Measurements from ENCODE around the gene MED25. TPM values are rescaled to one million over a fixed set of nuclear protein-coding genes. Genes with fewer than 3 reads are reported as not detected.

The MED25 gene
- total RNA-seq, 4 donors from 2014 or later: 26.2 to 54.0 (median 29.4) TPM

GRCh38 chr19:49780861-49781260 lies 37.2 kb upstream of the MED25 start:
- H3K4me3 ChIP-seq: no peak overlapping the region
- peaks cover 3 to 53% (median 12%) of the 10 kb centered on the region in 3 donors for H3K36me3 ChIP-seq
- H3K9me3 ChIP-seq: no peaks in the 10 kb centered on the region
- WGBS, 2 donors: 79 to 87% methylated on average over 8 of the region's 8 CpGs
- H3K27me3 ChIP-seq: no peaks in the 10 kb centered on the region
- H3K4me1 ChIP-seq: peaks cover 0 to 18% (median 3%) of the 10 kb centered on the region in 4 donors
- DNase-seq (ENCODE audit: low spot score in 2 of 2): no peak
- TF ChIP-seq CTCF (IDR thresholded peaks at IDR 0.05) (no peak), EP300 (IDR thresholded peaks at IDR 0.05) (no peak), POLR2A (IDR thresholded peaks at IDR 0.05) (no peak)
- H3K27ac ChIP-seq: peak overlapping the region in 1 of 4 donors; percentile 37

GRCh38 chr19:49781394-49781793 lies 36.7 kb upstream of the MED25 start:
- Histone ChIP-seq H3K27me3 (no peaks in the 10 kb centered on the region), H3K27ac (peak overlapping the region in 1 of 4 donors; percentile 37), H3K9me3 (no peaks in the 10 kb centered on the region), H3K4me3 (no peak overlapping the region), H3K4me1 (peaks cover 0 to 23% (median 7%) of the 10 kb centered on the region in 4 donors), H3K36me3 (peaks cover 3 to 50% (median 12%) of the 10 kb centered on the region in 3 donors)
- TF ChIP-seq POLR2A (IDR thresholded peaks at IDR 0.05): no peak
- no peak for TF ChIP-seq CTCF (IDR thresholded peaks at IDR 0.05)
- no peak for TF ChIP-seq EP300 (IDR thresholded peaks at IDR 0.05)
- no peak for DNase-seq (ENCODE audit: low spot score in 2 of 2)
- WGBS, 2 donors: 77 to 88% methylated on average over 7 of the region's 7 CpGs

GRCh38 chr19:49782515-49782914 lies 35.6 kb upstream of the MED25 start:
- Histone ChIP-seq H3K27ac (no peak overlapping the region), H3K4me3 (no peak overlapping the region), H3K36me3 (peaks cover 3 to 48% (median 12%) of the 10 kb centered on the region in 3 donors), H3K27me3 (no peaks in the 10 kb centered on the region), H3K9me3 (no peaks in the 10 kb centered on the region), H3K4me1 (peaks cover 0 to 30% (median 15%) of the 10 kb centered on the region in 4 donors)
- DNase-seq (ENCODE audit: low spot score in 2 of 2): no peak
- TF ChIP-seq POLR2A (IDR thresholded peaks at IDR 0.05): no peak
- TF ChIP-seq EP300 (IDR thresholded peaks at IDR 0.05): no peak
- TF ChIP-seq CTCF (IDR thresholded peaks at IDR 0.05): no peak
- WGBS, 2 donors: 91 to 100% methylated on average over 16 to 18 of the region's 18 CpGs

DNA sequence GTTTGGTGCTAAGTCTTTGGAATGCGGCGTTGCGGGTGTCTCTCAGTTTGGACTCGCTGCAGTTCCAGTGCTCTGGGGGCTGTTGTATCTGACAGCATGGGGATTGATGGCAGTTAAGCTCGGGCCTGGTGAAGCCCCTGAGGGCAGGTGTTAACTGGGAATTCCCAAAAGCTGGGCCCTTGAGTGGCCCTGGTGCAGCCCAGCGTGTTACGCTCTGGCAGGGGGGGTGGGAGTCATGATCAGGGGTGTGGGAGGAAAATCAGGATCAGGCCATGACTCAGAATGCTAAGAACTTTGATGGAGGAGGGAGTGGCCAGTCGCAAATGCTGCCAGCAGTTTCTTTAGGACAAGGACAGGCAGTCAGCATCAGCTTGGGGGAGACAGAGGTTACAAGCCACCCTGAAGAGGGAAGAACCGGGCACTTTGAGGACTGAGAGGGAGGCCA lies 31.7 kb upstream of the MED25 start:
- peaks cover 0 to 30% (median 12%) of the 10 kb centered on the region in 4 donors for H3K4me1 ChIP-seq
- no peak overlapping the region for H3K4me3 ChIP-seq
- 44 to 46% methylated on average over 9 of the region's 9 CpGs for WGBS, 2 donors
- no peaks in the 10 kb centered on the region for H3K27me3 ChIP-seq
- peak overlapping the region in 2 of 4 donors; percentile 73 to 78 for H3K27ac ChIP-seq
- H3K9me3 ChIP-seq: no peaks in the 10 kb centered on the region
- peaks cover 3 to 81% (median 12%) of the 10 kb centered on the region in 3 donors for H3K36me3 ChIP-seq
- no peak for DNase-seq (ENCODE audit: low spot score in 2 of 2)
- no peak for TF ChIP-seq EP300 (IDR thresholded peaks at IDR 0.05)
- TF ChIP-seq CTCF (IDR thresholded peaks at IDR 0.05): no peak
- no peak for TF ChIP-seq POLR2A (IDR thresholded peaks at IDR 0.05)

GRCh38 chr19:49787746-49788145 lies 30.3 kb upstream of the MED25 start:
- Histone ChIP-seq H3K9me3 (no peaks in the 10 kb centered on the region), H3K4me3 (no peak overlapping the region), H3K27me3 (no peaks in the 10 kb centered on the region), H3K36me3 (peaks cover 0 to 83% (median 10%) of the 10 kb centered on the region in 3 donors), H3K27ac (peak overlapping the region in 1 of 4 donors; percentile 11), H3K4me1 (peaks cover 0 to 31% (median 12%) of the 10 kb centered on the region in 4 donors)
- TF ChIP-seq CTCF (IDR thresholded peaks at IDR 0.05): no peak
- no peak for TF ChIP-seq POLR2A (IDR thresholded peaks at IDR 0.05)
- no peak for TF ChIP-seq EP300 (IDR thresholded peaks at IDR 0.05)
- no peak for DNase-seq (ENCODE audit: low spot score in 2 of 2)
- 86 to 88% methylated on average over 5 of the region's 5 CpGs for WGBS, 2 donors
